DMS114 treated with DMSO at 0.1 percent for 48 hours (cell line): ENCODE measurements around the gene KRTDAP.

Experiments
- DNase-seq: peaks from one replicate; lab custom pipeline; 2025; ENCODE audit not compliant: unreplicated experiment; lab: John Stamatoyannopoulos, UW

KRTDAP gene

DNA sequence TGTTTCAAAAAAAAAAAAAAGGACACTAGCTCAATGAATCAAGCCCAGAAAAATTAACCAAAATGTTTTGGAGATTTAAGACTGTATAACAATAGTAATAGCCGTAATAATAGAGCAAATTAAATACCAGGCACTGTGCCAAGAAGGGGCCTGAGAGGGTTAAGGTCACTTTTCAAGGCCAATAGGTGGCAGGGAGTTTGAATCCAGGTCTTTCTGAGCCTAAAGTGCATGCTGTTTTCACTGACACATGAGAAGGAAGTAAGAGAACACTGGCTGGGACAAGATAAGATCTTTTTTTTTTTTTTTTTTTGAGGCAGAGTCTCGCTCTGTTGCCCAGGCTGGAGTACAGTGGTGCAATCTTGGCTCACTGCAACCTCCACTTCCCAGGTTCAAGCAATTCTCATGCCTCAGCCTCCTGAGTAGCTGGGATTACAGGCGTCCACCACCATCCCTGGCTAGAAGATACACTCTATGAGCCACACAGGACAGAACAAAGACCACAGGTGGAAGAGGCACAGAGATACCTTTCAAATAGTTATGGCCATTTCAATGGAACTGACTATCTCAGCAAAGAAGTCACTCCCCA lies 34.6 kb downstream of the KRTDAP start:
- DNase-seq: no peak

- DNase-seq: no peak
Observed at GRCh38 chr19:35454663-35455062, 35.6 kb downstream of the KRTDAP start.

DNA sequence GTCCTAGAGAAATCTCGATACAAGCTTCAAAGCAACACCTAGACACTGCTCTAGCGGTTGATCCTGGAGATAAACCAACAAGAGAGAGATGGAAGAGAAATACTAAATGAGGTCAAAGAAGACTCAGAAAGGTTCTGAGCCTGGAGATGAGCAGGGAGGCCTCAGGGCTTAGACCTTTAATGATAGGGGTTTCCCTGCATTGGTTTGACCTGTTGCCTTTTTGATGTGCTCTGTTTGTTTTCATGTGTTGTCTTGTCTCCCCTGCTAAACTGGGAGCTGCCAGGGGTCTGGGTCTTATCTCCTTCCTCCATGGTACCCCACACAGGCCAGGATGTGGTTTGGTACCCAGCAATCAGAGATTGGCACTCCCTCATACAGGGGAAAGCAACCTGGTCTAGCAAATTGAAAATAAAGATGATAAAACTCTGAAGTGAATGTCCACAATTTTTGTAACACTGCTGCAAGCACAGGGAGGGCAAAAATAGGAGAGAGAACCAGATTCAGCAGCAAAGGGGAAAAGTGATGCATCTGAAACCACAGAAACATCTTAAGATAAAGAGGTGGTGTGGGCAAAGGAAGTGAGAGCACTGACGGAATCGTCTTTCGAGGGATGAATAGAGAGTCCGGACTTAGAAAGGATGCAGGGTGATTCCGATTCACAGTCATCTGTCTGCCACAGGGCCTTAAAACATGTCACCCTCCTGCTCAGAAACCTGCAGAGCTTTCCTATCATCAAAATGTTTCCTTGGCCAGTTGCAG lies 38.7 kb downstream of the KRTDAP start:
- no peak for DNase-seq

DNA sequence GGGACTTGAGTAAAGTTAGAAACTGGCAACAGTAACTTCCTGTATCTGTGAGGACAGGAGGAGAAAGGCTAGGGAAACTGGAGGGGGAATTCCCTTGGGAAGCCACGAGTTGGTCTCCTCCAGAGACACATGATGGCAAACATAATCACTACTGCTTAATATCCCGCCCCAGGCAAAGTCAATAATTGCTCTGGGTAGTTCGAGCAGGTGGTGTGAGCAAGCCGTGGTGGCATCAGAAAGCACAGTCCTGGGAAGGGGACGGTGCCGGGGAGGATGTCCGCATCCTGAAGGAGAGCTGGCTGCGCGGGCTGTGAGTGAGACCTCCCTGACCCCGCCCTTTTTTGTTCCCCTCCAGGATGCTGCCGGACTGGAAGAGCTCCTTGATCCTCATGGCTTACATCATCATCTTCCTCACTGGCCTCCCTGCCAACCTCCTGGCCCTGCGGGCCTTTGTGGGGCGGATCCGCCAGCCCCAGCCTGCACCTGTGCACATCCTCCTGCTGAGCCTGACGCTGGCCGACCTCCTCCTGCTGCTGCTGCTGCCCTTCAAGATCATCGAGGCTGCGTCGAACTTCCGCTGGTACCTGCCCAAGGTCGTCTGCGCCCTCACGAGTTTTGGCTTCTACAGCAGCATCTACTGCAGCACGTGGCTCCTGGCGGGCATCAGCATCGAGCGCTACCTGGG lies 40.8 kb downstream of the KRTDAP start:
- DNase-seq: no peak

GRCh38 chr19:35447606-35448469 lies 42.4 kb downstream of the KRTDAP start, which contains the start of gene FFAR2:
Gene FFAR2 (plus strand): TSS chr19:35448257. CDS start chr19:35449715, 1,458 bp downstream.
- no peak for DNase-seq

DNA sequence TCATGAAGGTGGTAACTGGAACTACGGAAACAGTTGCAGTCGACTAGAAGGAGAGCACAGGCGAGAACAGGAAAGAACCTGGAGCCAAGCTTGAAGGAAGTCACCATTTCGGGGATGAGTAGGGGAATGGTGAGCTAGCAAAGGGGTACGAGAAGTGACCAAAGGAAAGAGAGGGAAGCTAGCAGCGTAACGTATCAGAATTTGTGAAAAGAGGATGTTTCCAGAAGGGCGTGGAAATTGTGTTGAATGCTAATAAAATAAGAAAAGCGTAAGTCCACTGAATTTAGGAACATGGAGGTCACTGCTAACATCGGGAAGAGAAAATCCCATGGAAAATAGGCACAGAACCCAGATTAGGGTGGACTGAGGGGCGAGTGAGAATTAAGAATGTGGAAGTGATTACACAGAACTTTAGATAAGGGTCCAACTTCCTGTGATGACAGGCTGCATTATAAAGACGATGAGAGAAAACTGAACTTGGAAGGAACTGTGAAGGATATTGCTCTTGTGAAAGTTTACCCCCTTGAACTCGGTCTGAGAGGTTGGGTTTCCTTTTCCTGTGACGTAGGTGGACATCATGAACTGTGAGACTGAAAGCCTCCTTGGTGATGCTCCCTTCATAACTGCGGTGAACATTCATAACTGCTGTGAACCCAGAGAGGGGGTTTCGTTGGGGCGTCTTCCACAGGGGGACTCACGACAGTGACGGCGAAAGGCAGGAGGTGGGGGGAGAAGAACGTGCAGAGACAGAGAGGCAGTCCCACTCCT lies 44.3 kb downstream of the KRTDAP start:
- DNase-seq: no peak

DNA sequence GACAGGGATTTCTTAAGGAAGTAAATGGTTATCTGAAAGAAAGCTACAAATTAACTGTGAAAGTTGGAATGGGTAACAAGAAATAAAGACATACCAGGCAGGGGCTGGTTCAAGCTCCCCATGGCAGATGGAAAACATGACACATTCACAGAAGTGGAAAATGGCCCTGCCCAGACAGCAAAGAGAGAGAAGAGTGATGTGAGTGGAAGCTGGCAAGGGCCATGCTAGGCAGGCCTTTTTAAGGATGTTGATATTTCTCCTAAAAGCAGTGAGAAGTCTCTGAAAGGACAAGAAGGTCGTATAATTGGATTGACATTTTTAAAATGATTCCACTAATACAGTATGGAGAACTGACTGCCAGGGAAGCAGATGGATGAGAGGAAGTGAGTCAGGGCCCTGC lies 45.5 kb downstream of the KRTDAP start:
- no peak for DNase-seq

GRCh38 chr19:35442091-35442490 lies 48.2 kb downstream of the KRTDAP start:
- DNase-seq: no peak

DNA sequence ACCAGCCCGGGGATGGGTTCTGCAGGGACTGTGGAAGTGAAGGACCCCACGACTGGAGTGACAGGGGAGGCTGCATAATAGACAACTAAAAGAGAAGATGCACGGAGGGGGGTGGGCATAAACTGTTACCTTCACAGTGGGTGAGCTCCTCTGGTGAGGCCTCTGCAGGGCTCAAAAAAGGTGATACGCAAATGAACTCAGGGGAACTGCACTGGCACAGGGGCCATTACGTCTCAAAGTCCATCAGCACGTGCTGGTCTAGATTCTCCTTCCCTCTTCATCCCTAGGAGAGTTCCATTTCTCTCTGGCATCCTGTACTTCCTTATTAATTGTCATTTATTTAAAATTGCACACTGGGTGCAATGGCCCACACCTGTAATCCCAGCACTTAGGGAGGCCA lies 50.3 kb downstream of the KRTDAP start:
- DNase-seq: no peak

GRCh38 chr19:35438527-35438926 lies 51.7 kb downstream of the KRTDAP start:
- no peak for DNase-seq

DNA sequence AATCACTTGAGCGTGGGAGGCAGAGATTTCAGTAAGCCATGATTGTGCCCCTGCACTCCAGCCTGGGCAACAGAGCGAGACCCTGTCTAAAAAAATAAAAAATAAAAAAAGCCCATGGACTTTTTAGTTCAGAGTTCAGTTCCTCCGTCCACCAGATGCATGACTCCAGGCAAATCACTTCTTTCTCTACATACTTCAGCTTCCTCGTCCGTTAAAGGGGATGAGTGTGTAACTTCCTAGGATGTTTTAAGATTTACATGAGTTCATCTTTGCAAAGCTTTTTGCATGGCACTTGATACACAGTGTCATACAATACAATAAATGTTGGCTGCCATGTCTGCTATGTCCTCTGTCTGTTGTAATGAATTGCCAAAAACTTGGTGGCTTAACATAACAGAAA lies 52.2 kb downstream of the KRTDAP start:
- no peak for DNase-seq

DNA sequence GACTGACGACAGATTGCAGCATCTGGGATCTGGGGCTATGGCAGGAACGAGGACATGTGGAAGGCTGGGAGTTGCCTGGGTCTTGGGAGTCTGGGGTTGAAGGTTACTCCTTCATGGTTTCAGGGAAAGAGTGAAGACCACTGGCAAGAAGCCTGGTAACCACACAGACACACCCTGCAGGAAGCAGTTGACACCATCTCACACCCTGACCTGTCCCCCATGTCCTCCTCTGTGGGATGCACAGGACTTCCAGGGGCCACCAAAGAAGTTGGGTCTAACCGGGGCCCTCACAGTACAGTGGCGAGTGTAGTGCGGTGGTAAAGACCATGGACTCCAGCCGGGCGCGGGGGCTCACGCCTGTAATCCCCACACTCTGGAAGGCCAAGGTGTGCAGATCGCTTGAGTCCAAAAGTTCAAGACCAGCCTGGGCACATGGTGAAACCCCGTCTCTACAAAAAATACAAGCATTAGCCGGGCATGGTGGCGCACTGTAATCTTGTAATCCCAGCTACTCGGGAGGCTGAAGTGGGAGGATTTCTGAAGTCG lies 52.8 kb downstream of the KRTDAP start:
- no peak for DNase-seq
